GM18508 (cell line): ENCODE measurements around the gene MICAL2.

Source experiments
- ATAC-seq: cut with Tn5 transposase; IDR thresholded peaks from one replicate; pipeline ENCODE4 v1.9.1; 2021; ENCODE audit warnings: moderate number of reproducible peaks; ENCODE audit not compliant: insufficient read depth, unreplicated experiment

The MICAL2 gene

GRCh38 chr11:12113294-12113693 is 2.9 kb downstream of the MICAL2 start:
- no peak for ATAC-seq

GRCh38 chr11:12114193-12115033 is 4.0 kb downstream of the MICAL2 start:
- ATAC-seq = no peak

GRCh38 chr11:12116425-12117032 is 6.1 kb downstream of the MICAL2 start:
- ATAC-seq = no peak

GRCh38 chr11:12117200-12117599 is 6.8 kb downstream of the MICAL2 start:
- no peak for ATAC-seq

- no peak for ATAC-seq
These were observed 7.2 kb downstream of the MICAL2 start for GRCh38 chr11:12117611-12118010.

GRCh38 chr11:12118949-12119348 is 8.6 kb downstream of the MICAL2 start:
- no peak for ATAC-seq

- no peak for ATAC-seq
These were observed 9.1 kb downstream of the MICAL2 start for GRCh38 chr11:12119502-12119901.

GRCh38 chr11:12120031-12121008 is 9.9 kb downstream of the MICAL2 start:
- ATAC-seq = no peak

GRCh38 chr11:12121011-12121410 is 10.6 kb downstream of the MICAL2 start:
- no peak for ATAC-seq

GRCh38 chr11:12121517-12121916 is 11.1 kb downstream of the MICAL2 start:
- ATAC-seq = no peak

GRCh38 chr11:12122083-12122482 is 11.7 kb downstream of the MICAL2 start:
- ATAC-seq = no peak

- ATAC-seq = no peak
These were observed 12.9 kb downstream of the MICAL2 start for GRCh38 chr11:12123273-12123672.

- ATAC-seq = no peak
These were observed 13.4 kb downstream of the MICAL2 start for GRCh38 chr11:12123799-12124198.

- ATAC-seq = no peak
These were observed 13.9 kb downstream of the MICAL2 start for GRCh38 chr11:12124306-12124705.

GRCh38 chr11:12125609-12126149 is 15.3 kb downstream of the MICAL2 start:
- ATAC-seq = no peak

GRCh38 chr11:12126344-12127019 is 16.1 kb downstream of the MICAL2 start:
- no peak for ATAC-seq

GRCh38 chr11:12127206-12127898 is 17.0 kb downstream of the MICAL2 start:
- no peak for ATAC-seq

- no peak for ATAC-seq
These were observed 17.9 kb downstream of the MICAL2 start for GRCh38 chr11:12128301-12128751.

- ATAC-seq = no peak
These were observed 18.8 kb downstream of the MICAL2 start for GRCh38 chr11:12129227-12129626.
